Peyer's patch (tissue), 4 donors: ENCODE data around the gene TRPM8. TPM values are rescaled to one million over a fixed set of nuclear protein-coding genes. Genes with fewer than 3 reads are reported as not detected.

Experiments used
- DNase-seq, 3 donors: peaks; one replicate each; pipeline ENCODE4 v3.0.0-alpha.2; 2017 to 2019
- H3K27ac ChIP-seq, 4 donors: fragments of 200-600 bp; sonication (generic); one replicate each; pipeline ENCODE4 v1.5.1; 2016 to 2019
- H3K27me3 ChIP-seq, 2 donors: fragments of 200-600 bp; sonication (generic); one replicate each; pipeline ENCODE4 v1.5.1; 2019
- H3K36me3 ChIP-seq, 3 donors: fragments of 200-600 bp; sonication (generic); one replicate each; pipeline ENCODE4 v1.5.1; 2016 to 2019
- H3K4me1 ChIP-seq, 4 donors: fragments of 200-600 bp; sonication (generic); one replicate each; pipeline ENCODE4 v1.5.1; 2016 to 2019
- H3K4me3 ChIP-seq, 4 donors: fragments of 200-600 bp; sonication (generic); 1 replicate in 3 of 4; 2 replicates in 1 of 4; pipeline ENCODE4 v1.5.1; 2016 to 2019; ENCODE audit warnings: mild to moderate bottlenecking in 1 of 4
- H3K9me3 ChIP-seq, 4 donors: fragments of 200-600 bp; sonication (generic); one replicate each; pipeline ENCODE4 v1.5.1; 2016 to 2019; ENCODE audit warnings: mild to moderate bottlenecking in 1 of 4
- POLR2A ChIP-seq, 2 donors: fragments of 450-650 bp; IDR thresholded peaks; one replicate each; pipeline ENCODE4 v1.5.1; 2017; ENCODE audit warnings: antibody characterized with exemption in 2 of 2, mild to moderate bottlenecking in 2 of 2, moderate library complexity in 2 of 2
- total RNA-seq, 4 donors: library from RNA; depleted of rRNA; stranded (reverse); fragments of >200 nt; gene quantifications; one replicate each; pipeline ENCODE4 v1.1.0, GENCODE V29; 2016
- TF ChIP-seq, protein P1 (sequence below), 6 experiments: fragments of 450-650 bp in 4 of 6; fragments of 200-600 bp in 2 of 6; sonication (generic) in 1 of 6; IDR thresholded peaks; one replicate each; pipeline ENCODE4 v1.5.1; 2017 to 2019; ENCODE audit warnings: antibody characterized with exemption in 6 of 6, mild to moderate bottlenecking in 3 of 6, moderate library complexity in 1 of 6

TRPM8 gene
- total RNA-seq, 4 donors from 2014 or later = not detected

GRCh38 chr2:234006501-234006900, 89.3 kb downstream of the TRPM8 start:
- DNase-seq = no peak
- Histone ChIP-seq H3K27ac (no peak overlapping the region), H3K4me3 (no peak overlapping the region), H3K36me3 (no peaks in the 10 kb centered on the region), H3K9me3 (peaks cover 0 to 3% (median 0%) of the 10 kb centered on the region in 4 donors), H3K27me3 (no peaks in the 10 kb centered on the region), H3K4me1 (no peaks in the 10 kb centered on the region)
- TF ChIP-seq POLR2A (IDR thresholded peaks at IDR 0.05) = no peak
- TF ChIP-seq, protein P1, sequence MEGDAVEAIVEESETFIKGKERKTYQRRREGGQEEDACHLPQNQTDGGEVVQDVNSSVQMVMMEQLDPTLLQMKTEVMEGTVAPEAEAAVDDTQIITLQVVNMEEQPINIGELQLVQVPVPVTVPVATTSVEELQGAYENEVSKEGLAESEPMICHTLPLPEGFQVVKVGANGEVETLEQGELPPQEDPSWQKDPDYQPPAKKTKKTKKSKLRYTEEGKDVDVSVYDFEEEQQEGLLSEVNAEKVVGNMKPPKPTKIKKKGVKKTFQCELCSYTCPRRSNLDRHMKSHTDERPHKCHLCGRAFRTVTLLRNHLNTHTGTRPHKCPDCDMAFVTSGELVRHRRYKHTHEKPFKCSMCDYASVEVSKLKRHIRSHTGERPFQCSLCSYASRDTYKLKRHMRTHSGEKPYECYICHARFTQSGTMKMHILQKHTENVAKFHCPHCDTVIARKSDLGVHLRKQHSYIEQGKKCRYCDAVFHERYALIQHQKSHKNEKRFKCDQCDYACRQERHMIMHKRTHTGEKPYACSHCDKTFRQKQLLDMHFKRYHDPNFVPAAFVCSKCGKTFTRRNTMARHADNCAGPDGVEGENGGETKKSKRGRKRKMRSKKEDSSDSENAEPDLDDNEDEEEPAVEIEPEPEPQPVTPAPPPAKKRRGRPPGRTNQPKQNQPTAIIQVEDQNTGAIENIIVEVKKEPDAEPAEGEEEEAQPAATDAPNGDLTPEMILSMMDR (IDR thresholded peaks at IDR 0.05) = no peak

GRCh38 chr2:234014427-234014826, 97.3 kb downstream of the TRPM8 start:
- Histone ChIP-seq H3K9me3 (peaks cover 0 to 3% (median 0%) of the 10 kb centered on the region in 4 donors), H3K4me1 (no peaks in the 10 kb centered on the region), H3K27me3 (no peaks in the 10 kb centered on the region), H3K36me3 (no peaks in the 10 kb centered on the region), H3K27ac (no peak overlapping the region), H3K4me3 (no peak overlapping the region)
- no peak for TF ChIP-seq POLR2A (IDR thresholded peaks at IDR 0.05)
- TF ChIP-seq, protein P1 (IDR thresholded peaks at IDR 0.05) = no peak
- no peak for DNase-seq

DNA sequence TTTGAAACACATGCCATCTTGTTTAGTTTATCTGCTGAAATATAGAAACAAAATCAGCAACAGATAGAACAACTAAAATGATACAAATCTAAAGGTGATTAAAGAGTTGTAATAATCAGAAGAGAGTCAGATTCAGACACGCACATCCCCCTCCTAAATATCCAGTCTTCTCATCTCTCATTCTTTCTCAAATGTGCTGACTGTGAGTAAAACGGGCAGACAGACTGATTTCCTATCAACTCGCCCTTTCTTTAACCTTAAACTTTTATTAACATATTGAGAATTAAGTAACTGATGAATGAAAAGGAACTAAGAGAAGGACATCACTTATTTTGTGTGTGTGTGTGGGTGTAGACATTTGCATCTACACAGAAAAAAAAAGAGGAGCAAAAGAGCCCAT, 98.7 kb downstream of the TRPM8 start:
- Histone ChIP-seq H3K36me3 (no peaks in the 10 kb centered on the region), H3K9me3 (peaks cover 0 to 3% (median 0%) of the 10 kb centered on the region in 4 donors), H3K27ac (no peak overlapping the region), H3K4me1 (no peaks in the 10 kb centered on the region), H3K4me3 (no peak overlapping the region), H3K27me3 (no peaks in the 10 kb centered on the region)
- TF ChIP-seq, protein P1 (IDR thresholded peaks at IDR 0.05) = no peak
- TF ChIP-seq POLR2A (IDR thresholded peaks at IDR 0.05) = no peak
- no peak for DNase-seq

DNA sequence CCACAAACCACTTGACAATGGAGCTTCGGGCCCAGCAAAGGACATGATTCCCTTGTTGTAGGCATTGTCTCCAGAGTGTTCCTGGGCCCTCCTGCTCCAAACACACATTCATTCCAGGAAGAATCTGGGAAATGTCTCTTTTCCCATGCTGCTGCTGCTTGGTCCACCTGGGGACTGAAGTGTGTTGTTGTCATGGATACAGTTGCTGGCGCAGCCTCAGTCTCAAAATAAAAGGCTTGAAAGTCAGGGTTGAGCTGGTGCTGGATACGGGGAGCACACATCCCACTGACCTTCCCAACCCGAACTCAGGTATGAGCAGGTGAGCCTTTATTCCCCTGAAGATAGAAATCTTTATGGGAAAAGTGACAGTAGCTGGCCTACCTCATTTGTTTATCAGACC, 102.7 kb downstream of the TRPM8 start:
- no peak for DNase-seq
- Histone ChIP-seq H3K27ac (no peak overlapping the region), H3K36me3 (no peaks in the 10 kb centered on the region), H3K9me3 (no peaks in the 10 kb centered on the region), H3K4me1 (no peaks in the 10 kb centered on the region), H3K27me3 (no peaks in the 10 kb centered on the region), H3K4me3 (no peak overlapping the region)
- TF ChIP-seq POLR2A (IDR thresholded peaks at IDR 0.05) = no peak
- TF ChIP-seq, protein P1 (IDR thresholded peaks at IDR 0.05) = no peak

GRCh38 chr2:234020332-234020731, 103.2 kb downstream of the TRPM8 start:
- Histone ChIP-seq H3K4me3 (no peak overlapping the region), H3K4me1 (peaks cover 0 to 3% (median 0%) of the 10 kb centered on the region in 4 donors), H3K27me3 (no peaks in the 10 kb centered on the region), H3K9me3 (no peaks in the 10 kb centered on the region), H3K36me3 (no peaks in the 10 kb centered on the region), H3K27ac (no peak overlapping the region)
- TF ChIP-seq POLR2A (IDR thresholded peaks at IDR 0.05) = no peak
- TF ChIP-seq, protein P1 (IDR thresholded peaks at IDR 0.05) = no peak
- DNase-seq = no peak

DNA sequence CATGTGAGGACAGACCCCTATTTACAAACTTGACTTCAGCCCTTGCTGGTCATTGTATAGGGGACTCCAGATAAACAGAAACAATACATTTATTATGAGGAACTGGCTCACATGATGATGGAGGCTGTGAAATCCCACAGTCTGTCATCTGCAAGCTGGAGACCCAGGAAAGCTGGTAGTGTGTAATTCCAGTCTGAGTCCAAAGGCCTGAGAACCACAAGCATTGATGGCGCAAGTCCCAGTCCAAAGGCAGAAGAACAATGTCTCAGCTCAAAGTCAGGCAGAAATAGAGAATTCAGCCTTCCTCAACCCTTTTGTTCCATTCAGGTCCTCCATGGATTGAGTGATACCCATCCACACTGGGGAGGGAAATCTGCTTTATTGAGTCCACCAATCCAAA, 105.3 kb downstream of the TRPM8 start:
- TF ChIP-seq, protein P1 (IDR thresholded peaks at IDR 0.05) = no peak
- no peak for TF ChIP-seq POLR2A (IDR thresholded peaks at IDR 0.05)
- no peaks in the 10 kb centered on the region for H3K9me3 ChIP-seq
- DNase-seq = no peak
- no peak overlapping the region for H3K27ac ChIP-seq
- H3K4me3 ChIP-seq = no peak overlapping the region
- no peaks in the 10 kb centered on the region for H3K36me3 ChIP-seq
- no peaks in the 10 kb centered on the region for H3K27me3 ChIP-seq
- H3K4me1 ChIP-seq = peaks cover 0 to 4% (median 0%) of the 10 kb centered on the region in 4 donors
